HS-5 (cell line): ENCODE data around the gene FBXO41.

Experiments
- DNase-seq: peaks from one replicate; pipeline ENCODE4 v3.0.0-alpha.2; 2012; ENCODE audit warnings: low read depth

FBXO41 gene

GRCh38 chr2:73290049-73290839, 6.0 kb upstream of the FBXO41 start:
- DNase-seq, result no peak

GRCh38 chr2:73289304-73289703, 5.0 kb upstream of the FBXO41 start:
- no peak for DNase-seq

- DNase-seq, result no peak
Measured at GRCh38 chr2:73286134-73286655, 1.9 kb upstream of the FBXO41 start.

- no peak for DNase-seq
Measured at GRCh38 chr2:73285159-73285739, 971 bp upstream of the FBXO41 start.

- no peak for DNase-seq
Measured at GRCh38 chr2:73283545-73284295, 558 bp downstream of the FBXO41 start.

- DNase-seq, result no peak
Measured at GRCh38 chr2:73282924-73283544, 1.2 kb downstream of the FBXO41 start.

GRCh38 chr2:73281244-73281643, 3.0 kb downstream of the FBXO41 start:
- DNase-seq, result no peak

- DNase-seq, result no peak
Measured at GRCh38 chr2:73279852-73280251, 4.4 kb downstream of the FBXO41 start.

- no peak for DNase-seq
Measured at GRCh38 chr2:73272270-73272669, 12.0 kb downstream of the FBXO41 start.

- no peak for DNase-seq
Measured at GRCh38 chr2:73269686-73270465, 14.4 kb downstream of the FBXO41 start.

GRCh38 chr2:73268830-73269685, 15.2 kb downstream of the FBXO41 start:
- DNase-seq, result no peak

- DNase-seq, result no peak
Measured at GRCh38 chr2:73268366-73268829, 15.9 kb downstream of the FBXO41 start.

GRCh38 chr2:73267008-73267407, 17.3 kb downstream of the FBXO41 start:
- no peak for DNase-seq

GRCh38 chr2:73266061-73266901, 18.0 kb downstream of the FBXO41 start:
- DNase-seq, result no peak

- no peak for DNase-seq
Measured at GRCh38 chr2:73265298-73266060, 18.8 kb downstream of the FBXO41 start.

- no peak for DNase-seq
Measured at GRCh38 chr2:73264783-73265182, 19.5 kb downstream of the FBXO41 start.

GRCh38 chr2:73264332-73264606, 20.0 kb downstream of the FBXO41 start:
- no peak for DNase-seq

- DNase-seq, result no peak
Measured at GRCh38 chr2:73263540-73264331, 20.5 kb downstream of the FBXO41 start.
